HG02981 (cell line): Measurements from ENCODE around the gene LRRC41.
"Not testable (repeated sequence)": the region's sequence is repeated elsewhere in the genome, so short reads cannot be mapped to it uniquely, and the experiment has no call there.

ENCODE experiments used
- ATAC-seq: cut with Tn5 transposase; IDR thresholded peaks from one replicate; pipeline ENCODE4 v1.9.1; 2021; ENCODE audit warnings: mild to moderate bottlenecking, moderate library complexity; ENCODE audit not compliant: unreplicated experiment

LRRC41 gene

GRCh38 chr1:46285730-46286477 lies 17.5 kb downstream of the LRRC41 start:
- no peak for ATAC-seq

GRCh38 chr1:46284597-46285564 lies 18.5 kb downstream of the LRRC41 start:
- ATAC-seq = no peak

GRCh38 chr1:46284058-46284457 lies 19.4 kb downstream of the LRRC41 start:
- ATAC-seq = no peak

- ATAC-seq = no peak
Observed at GRCh38 chr1:46281021-46281420, 22.4 kb downstream of the LRRC41 start.

- ATAC-seq = no peak
Observed at GRCh38 chr1:46280092-46280491, 23.3 kb downstream of the LRRC41 start.

- no peak for ATAC-seq
Observed at GRCh38 chr1:46278807-46279206, 24.6 kb downstream of the LRRC41 start.

GRCh38 chr1:46277658-46278373 lies 25.6 kb downstream of the LRRC41 start:
- ATAC-seq = no peak

- ATAC-seq = no peak
Observed at GRCh38 chr1:46275030-46275337, 28.4 kb downstream of the LRRC41 start.

GRCh38 chr1:46274225-46275029 lies 29.0 kb downstream of the LRRC41 start:
- ATAC-seq = no peak

- ATAC-seq = no peak
Observed at GRCh38 chr1:46268578-46268977, 34.8 kb downstream of the LRRC41 start.

- no peak for ATAC-seq
Observed at GRCh38 chr1:46263146-46263545, 40.3 kb downstream of the LRRC41 start.

GRCh38 chr1:46262508-46262907 lies 40.9 kb downstream of the LRRC41 start:
- ATAC-seq = no peak

GRCh38 chr1:46256523-46256922 lies 46.9 kb downstream of the LRRC41 start:
- no peak for ATAC-seq

- ATAC-seq = no peak
Observed at GRCh38 chr1:46254668-46255067, 48.7 kb downstream of the LRRC41 start.

GRCh38 chr1:46248122-46248920 lies 55.1 kb downstream of the LRRC41 start:
- ATAC-seq = no peak

GRCh38 chr1:46247436-46248121 lies 55.8 kb downstream of the LRRC41 start, which contains the start of gene RAD54L:
Gene RAD54L (plus strand): TSS chr1:46247763. CDS start chr1:46248406, 643 bp downstream.
- peak; percentile 95 for ATAC-seq

- ATAC-seq = peak; percentile 51
Observed at GRCh38 chr1:46246548-46247435, 56.6 kb downstream of the LRRC41 start.

- ATAC-seq = not testable (repeated sequence)
Observed at GRCh38 chr1:46246136-46246535, 57.3 kb downstream of the LRRC41 start.
